Lower leg skin (tissue), 3 donors: ENCODE results near the gene CPLX4.

ENCODE experiments used
- CTCF ChIP-seq, 3 donors: fragments of 450-650 bp; IDR thresholded peaks; one replicate each; pipeline ENCODE4 v1.5.1; 2016; ENCODE audit warnings: antibody characterized with exemption in 3 of 3, mild to moderate bottlenecking in 3 of 3, moderate library complexity in 2 of 3
- POLR2A ChIP-seq, 2 donors: fragments of 450-650 bp; IDR thresholded peaks; one replicate each; pipeline ENCODE4 v1.6.1; 2016 to 2017; ENCODE audit warnings: antibody characterized with exemption in 2 of 2, mild to moderate bottlenecking in 1 of 2, moderate library complexity in 1 of 2

DNA sequence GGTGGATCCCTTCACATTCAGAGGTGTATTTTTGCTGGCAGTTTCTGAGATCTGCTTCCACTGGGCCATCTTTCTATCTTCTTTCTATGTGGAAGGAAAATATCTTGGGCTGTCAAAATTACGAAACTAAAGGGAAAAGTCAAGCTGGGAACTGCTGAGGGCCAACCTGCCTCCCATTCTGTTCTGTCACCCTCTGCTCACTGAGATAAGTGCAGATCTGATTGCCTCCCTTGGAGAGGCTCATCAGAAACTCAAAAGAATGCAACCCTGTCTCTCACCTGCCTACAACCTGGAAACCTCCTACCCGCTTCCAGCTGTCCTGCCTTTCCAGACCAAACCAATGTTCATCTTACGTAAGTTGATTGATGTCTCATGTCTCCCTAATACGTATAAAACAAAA lies 71.7 kb downstream of the CPLX4 start:
- TF ChIP-seq CTCF (IDR thresholded peaks at IDR 0.05) (no peak), POLR2A (IDR thresholded peaks at IDR 0.05) (no peak)
